Sigmoid colon (tissue), 7 donors: Measurements from ENCODE around the gene MZF1. TPM values are rescaled to one million over a fixed set of nuclear protein-coding genes. Genes with fewer than 3 reads are reported as not detected.

ENCODE experiments used
- DNase-seq: peaks from one replicate; pipeline ENCODE4 v3.0.0-alpha.2; 2019
- H3K27ac ChIP-seq, 4 donors: fragments of 200-600 bp; sonication (generic); one replicate each; pipeline ENCODE4 v1.5.1; 2016 to 2019; ENCODE audit warnings: mild to moderate bottlenecking in 1 of 4
- H3K27me3 ChIP-seq, 3 donors: fragments of 200-600 bp; sonication (generic); one replicate each; pipeline ENCODE4 v1.5.1; 2019; ENCODE audit warnings: mild to moderate bottlenecking in 1 of 3
- H3K36me3 ChIP-seq, 4 donors: fragments of 200-600 bp; sonication (generic); one replicate each; pipeline ENCODE4 v1.5.1; 2016 to 2019
- H3K4me1 ChIP-seq, 4 donors: fragments of 200-600 bp; sonication (generic); one replicate each; pipeline ENCODE4 v1.5.1; 2017 to 2019
- H3K4me3 ChIP-seq, 4 donors: fragments of 200-600 bp; sonication (generic); one replicate each; pipeline ENCODE4 v1.5.1; 2017 to 2019; ENCODE audit warnings: mild to moderate bottlenecking in 2 of 4, moderate library complexity in 1 of 4
- H3K9me3 ChIP-seq, 4 donors: fragments of 200-600 bp in 3 of 4; sonication (generic) in 3 of 4; one replicate each; pipeline versions ENCODE4 v1.5.1 to v1.6.1; 2013 to 2019
- CTCF ChIP-seq, 4 experiments: fragments of 450-650 bp in 3 of 4; fragments of 200-600 bp in 1 of 4; IDR thresholded peaks; one replicate each; pipeline ENCODE4 v1.5.1; 2016 to 2019; ENCODE audit warnings: antibody characterized with exemption in 4 of 4, mild to moderate bottlenecking in 3 of 4, moderate library complexity in 2 of 4
- EP300 ChIP-seq, 4 donors: sonication (generic); formaldehyde crosslinking; IDR thresholded peaks; one replicate each; pipeline ENCODE4 v1.6.1; 2017; ENCODE audit warnings: antibody characterized with exemption in 4 of 4
- POLR2A ChIP-seq, 2 donors: fragments of 450-650 bp; IDR thresholded peaks; one replicate each; pipeline ENCODE4 v1.6.1; 2016; ENCODE audit warnings: antibody characterized with exemption in 2 of 2, mild to moderate bottlenecking in 2 of 2, moderate library complexity in 2 of 2
- POLR2AphosphoS5 ChIP-seq, 4 donors: sonication (generic); formaldehyde crosslinking; IDR thresholded peaks; one replicate each; pipeline ENCODE4 v1.6.1; 2017; ENCODE audit warnings: antibody characterized with exemption in 4 of 4
- WGBS, 2 donors: extraction: QIAGEN DNeasy Blood & Tissue Kit; methylation state at CpG; one replicate each; pipeline ENCODE4 v1.1.7; 2013; 5-methylcytosine and 5-hydroxymethylcytosine counted together
- intact Hi-C: fragments of 100-400 bp; cut with DNase I; formaldehyde crosslinking; loops from one replicate; pipeline ENCODE4 v1.15.1; 2023
- polyA plus RNA-seq, 3 donors: library from polyadenylated mRNA; stranded (reverse); fragments of 200-250 nt; gene quantifications; one replicate each; pipeline ENCODE4 v1.2.3, GENCODE V29; 2013
- total RNA-seq, 4 donors: library from RNA; depleted of rRNA; stranded (reverse); fragments of >200 nt; gene quantifications; one replicate each; pipeline ENCODE4 v1.1.0, GENCODE V29; 2016
- donor health status: healthy with polysubstance abuse.
- donor health status: Bipolar disorder and iron deficiency.
- donor health status: healthy.

The MZF1 gene
- total and polyA plus RNA-seq, 7 donors, result 5.8 to 31.5 (median 14.5) TPM

GRCh38 chr19:58538257-58539168 is 34.6 kb downstream of the MZF1 start:
- DNase-seq, result peak; percentile 62
- Histone ChIP-seq H3K36me3 (no peaks in the 10 kb centered on the region), H3K4me3 (peak overlapping the region in 3 of 4 donors; percentile 11 to 27 (median 18)), H3K27me3 (peaks cover 8 to 33% (median 21%) of the 10 kb centered on the region in 3 donors), H3K4me1 (peaks cover 0 to 16% (median 9%) of the 10 kb centered on the region in 4 donors), H3K27ac (no peak overlapping the region), H3K9me3 (no peaks in the 10 kb centered on the region)
- TF ChIP-seq EP300 (IDR thresholded peaks at IDR 0.05), result no peak
- no peak for TF ChIP-seq POLR2A (IDR thresholded peaks at IDR 0.05)
- TF ChIP-seq CTCF (IDR thresholded peaks at IDR 0.05), result no peak
- TF ChIP-seq POLR2AphosphoS5 (IDR thresholded peaks at IDR 0.05), result no peak
- intact Hi-C loops, result no loop called here
- 2 to 5% methylated on average over 55 of the region's 55 CpGs for WGBS, 2 donors

- intact Hi-C loops, result no loop called here
- Histone ChIP-seq H3K4me3 (no peak overlapping the region), H3K36me3 (no peaks in the 10 kb centered on the region), H3K27ac (no peak overlapping the region), H3K4me1 (peaks cover 0 to 8% (median 6%) of the 10 kb centered on the region in 4 donors), H3K27me3 (peaks cover 8 to 37% (median 21%) of the 10 kb centered on the region in 3 donors), H3K9me3 (no peaks in the 10 kb centered on the region)
- DNase-seq, result no peak
- TF ChIP-seq POLR2A (IDR thresholded peaks at IDR 0.05) (no peak), CTCF (IDR thresholded peaks at IDR 0.05) (no peak), EP300 (IDR thresholded peaks at IDR 0.05) (no peak)
- 93 to 95% methylated on average over 8 of the region's 8 CpGs for whole genome bisulfite sequencing, 2 donors
Observed at GRCh38 chr19:58536852-58537798, 36.0 kb downstream of the MZF1 start.

- Histone ChIP-seq H3K36me3 (no peaks in the 10 kb centered on the region), H3K4me3 (no peak overlapping the region), H3K27me3 (peaks cover 8 to 42% (median 21%) of the 10 kb centered on the region in 3 donors), H3K27ac (no peak overlapping the region), H3K9me3 (no peaks in the 10 kb centered on the region), H3K4me1 (peaks cover 0 to 8% (median 6%) of the 10 kb centered on the region in 4 donors)
- WGBS, 2 donors, result 94 to 95% methylated on average over 3 of the region's 3 CpGs
- no peak for DNase-seq
- TF ChIP-seq POLR2AphosphoS5 (IDR thresholded peaks at IDR 0.05) (no peak), EP300 (IDR thresholded peaks at IDR 0.05) (no peak), CTCF (IDR thresholded peaks at IDR 0.05) (no peak), POLR2A (IDR thresholded peaks at IDR 0.05) (no peak)
- intact Hi-C loops, result no loop called here
Observed at GRCh38 chr19:58535857-58536256, 37.3 kb downstream of the MZF1 start.

- intact Hi-C loops, result no loop called here
- 34 to 61% methylated on average over 10 of the region's 10 CpGs for WGBS, 2 donors
- H3K4me3 ChIP-seq, result no peak overlapping the region
- TF ChIP-seq POLR2A (IDR thresholded peaks at IDR 0.05) (no peak), POLR2AphosphoS5 (IDR thresholded peaks at IDR 0.05) (no peak), CTCF (IDR thresholded peaks at IDR 0.05) (no peak), EP300 (IDR thresholded peaks at IDR 0.05) (no peak)
- no peaks in the 10 kb centered on the region for H3K36me3 ChIP-seq
- H3K27ac ChIP-seq, result no peak overlapping the region
- H3K9me3 ChIP-seq, result no peaks in the 10 kb centered on the region
- peaks cover 0 to 9% (median 0%) of the 10 kb centered on the region in 3 donors for H3K27me3 ChIP-seq
- no peaks in the 10 kb centered on the region for H3K4me1 ChIP-seq
- DNase-seq, result no peak
Observed at GRCh38 chr19:58531034-58531840, 41.9 kb downstream of the MZF1 start.
